Measurements from ENCODE around the gene GLYR1.

Gene GLYR1

DNA sequence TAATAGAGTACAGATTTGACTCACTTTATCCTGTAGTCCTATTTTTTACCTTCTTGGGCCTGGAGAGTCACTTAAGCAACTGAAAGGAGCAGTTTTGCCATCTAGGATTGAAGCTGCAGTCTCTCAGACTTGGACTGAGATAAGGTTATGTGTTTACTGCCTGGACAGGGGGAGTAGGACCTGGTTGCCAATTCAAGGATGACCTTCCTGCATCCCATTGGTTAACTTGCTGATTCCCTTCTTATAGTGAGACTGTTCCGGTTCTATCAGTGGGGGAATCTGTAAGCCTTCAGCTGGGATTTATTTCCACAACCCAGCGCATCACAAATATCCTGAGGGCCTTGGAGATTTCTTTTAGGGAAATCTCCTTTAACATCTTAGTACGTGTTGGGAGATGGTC, 3.1 kb upstream of the GLYR1 start:
- no peak for DNase-seq (ENCODE audit: low read depth, low spot score)

DNA sequence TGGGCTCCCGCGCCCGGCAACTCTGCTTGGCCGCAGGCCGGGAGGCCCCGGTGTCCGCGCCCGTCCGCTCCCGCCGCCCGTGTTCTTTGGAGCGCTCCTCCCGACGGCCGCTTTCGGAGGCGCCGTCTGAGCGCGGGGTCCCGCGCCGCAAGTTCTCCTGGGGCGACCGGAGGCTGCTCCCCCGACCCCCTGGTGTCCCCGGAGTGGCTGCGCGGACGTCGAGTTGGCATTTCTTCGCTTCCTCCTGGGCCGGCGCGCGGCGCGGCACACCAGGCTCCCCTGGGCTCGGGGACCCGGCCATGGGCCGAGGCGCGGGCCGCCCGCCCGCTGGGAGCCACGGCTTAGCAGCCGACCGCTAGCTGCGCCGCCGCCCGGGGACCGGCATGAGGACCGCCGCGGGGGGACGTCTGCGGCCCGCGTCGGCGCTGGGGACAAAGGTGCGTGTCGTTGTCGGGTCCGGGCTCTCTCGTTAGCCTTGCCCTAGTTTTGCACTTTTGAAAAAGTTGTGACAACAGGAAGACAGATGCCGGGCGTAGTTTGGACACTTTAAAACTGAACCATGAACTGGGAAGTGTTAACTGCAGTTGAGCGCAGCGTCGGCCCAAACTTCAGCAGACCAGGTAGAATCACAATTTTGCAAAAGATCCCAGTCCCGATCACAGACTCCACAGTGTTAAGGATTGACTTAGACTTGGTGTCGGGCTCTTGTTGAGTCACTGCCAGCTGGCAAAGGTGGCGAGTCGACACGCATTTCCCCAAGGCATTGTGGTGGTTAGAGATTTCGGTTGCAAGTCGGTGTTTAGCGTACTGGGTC, 893 bp upstream of the GLYR1 start:
- DNase-seq (ENCODE audit: low read depth, low spot score): no peak

DNA sequence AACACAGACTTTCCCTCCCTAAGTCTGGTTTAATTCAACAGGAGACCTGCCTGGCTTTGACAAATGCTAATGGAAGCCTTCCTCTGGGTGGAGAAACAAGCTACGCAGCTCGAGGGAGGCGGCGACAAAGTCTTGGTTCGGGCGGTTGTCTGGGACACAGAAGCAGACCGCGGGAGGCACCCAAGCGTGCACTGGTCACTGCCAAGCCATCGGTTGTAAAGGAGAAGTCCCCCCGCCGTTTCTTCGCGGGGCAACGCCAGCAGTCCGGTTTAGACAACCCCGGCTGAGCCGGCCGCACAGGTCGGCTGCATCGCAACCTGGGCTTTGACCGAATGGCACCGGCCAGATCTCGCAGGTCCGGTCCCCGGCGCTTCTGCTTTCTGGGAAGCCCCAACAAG, 586 bp downstream of the GLYR1 start:
- no peak for DNase-seq (ENCODE audit: low read depth, low spot score)

DNA sequence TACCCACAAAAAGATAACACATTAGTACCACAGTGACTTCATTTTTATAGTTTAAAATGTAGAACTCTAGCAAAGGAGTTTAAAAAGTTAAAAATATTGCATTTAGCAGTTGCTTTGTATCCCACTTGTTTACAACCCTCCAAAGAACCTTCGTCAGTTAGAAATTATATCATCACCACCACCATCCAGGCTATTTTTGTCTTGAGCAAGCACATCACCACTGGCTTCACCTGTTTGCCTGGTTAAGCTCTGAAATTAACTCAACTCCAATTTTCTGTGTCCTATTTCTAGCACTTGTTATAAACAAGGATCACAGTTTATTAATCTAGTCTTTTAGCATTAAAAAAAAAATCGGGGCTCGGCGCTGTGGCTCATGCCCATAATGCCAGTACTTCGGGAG, 6.1 kb downstream of the GLYR1 start:
- no peak for DNase-seq (ENCODE audit: low read depth, low spot score)

DNA sequence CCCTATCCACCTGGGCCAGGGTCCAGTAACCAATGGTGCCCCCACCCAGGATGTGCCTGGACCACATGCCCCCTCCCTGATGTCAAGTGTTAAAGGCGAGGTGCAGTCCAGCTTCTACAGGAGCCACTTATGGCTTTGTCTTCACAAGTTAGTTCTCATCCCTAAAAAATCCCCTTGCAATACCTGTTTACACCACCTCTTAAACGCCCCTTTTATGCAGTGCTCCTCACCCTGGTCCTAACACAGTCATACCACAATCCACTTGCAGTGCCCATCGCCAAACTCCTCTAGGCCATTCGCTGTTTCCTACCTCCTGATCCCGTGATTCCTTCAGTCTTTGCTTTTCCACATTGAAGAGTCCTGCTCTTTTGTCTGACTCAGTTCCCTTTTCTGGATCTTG, 7.1 kb downstream of the GLYR1 start:
- no peak for DNase-seq (ENCODE audit: low read depth, low spot score)

DNA sequence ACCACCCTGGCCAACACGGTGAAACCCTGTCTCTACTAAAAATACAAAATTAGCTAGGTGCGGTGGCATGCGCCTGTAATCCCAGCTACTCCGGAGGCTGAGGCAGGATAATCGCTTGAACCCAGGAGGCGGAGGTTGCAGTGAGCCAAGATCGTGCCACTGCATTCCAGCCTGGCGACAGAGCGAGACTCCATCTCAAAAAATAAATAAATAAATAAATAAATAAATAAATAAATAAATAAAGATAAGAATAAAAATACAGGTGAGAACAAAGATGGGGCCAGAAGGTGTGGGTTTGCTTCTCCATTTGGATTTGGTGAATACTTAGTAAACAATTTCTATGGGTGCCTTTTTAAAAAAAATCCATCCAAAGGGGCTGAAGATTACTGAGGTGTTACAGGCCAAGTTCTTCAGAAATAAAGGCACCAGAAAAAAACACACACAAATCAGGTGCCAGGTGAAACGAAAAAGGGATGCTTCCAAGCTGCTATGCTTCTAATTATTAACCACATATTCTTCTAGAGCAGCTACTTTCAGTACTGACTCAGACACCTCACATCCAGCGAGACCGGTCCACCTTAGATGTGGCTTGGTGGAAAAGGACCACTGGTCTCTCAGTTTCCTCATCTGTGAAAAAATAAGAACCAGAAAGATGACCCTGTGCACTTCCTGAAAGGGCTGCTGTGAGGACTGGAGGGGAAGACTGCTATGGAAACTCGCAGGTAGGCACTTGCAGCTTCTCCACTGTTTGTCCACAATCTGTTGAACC, 9.2 kb downstream of the GLYR1 start:
- DNase-seq (ENCODE audit: low read depth, low spot score): no peak

DNA sequence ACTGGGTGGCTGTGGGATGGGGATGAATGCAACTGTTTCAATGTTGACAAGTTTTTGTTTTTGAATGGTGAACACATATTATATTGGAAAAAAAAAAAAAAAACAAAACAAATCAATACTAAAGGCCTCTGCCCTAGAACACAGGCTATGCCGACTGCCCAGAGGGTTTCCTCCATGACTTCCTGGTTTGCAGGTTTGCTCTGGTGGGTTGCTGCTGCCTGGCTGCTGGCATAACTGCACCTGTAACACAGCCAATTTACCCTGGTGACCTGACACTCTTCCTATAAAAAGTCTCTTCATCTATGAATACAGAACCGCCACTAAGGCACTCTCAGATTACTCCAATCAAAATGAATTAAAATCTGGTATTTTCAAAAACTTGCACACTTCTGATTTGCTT, 10.4 kb downstream of the GLYR1 start:
- DNase-seq (ENCODE audit: low read depth, low spot score): no peak

DNA sequence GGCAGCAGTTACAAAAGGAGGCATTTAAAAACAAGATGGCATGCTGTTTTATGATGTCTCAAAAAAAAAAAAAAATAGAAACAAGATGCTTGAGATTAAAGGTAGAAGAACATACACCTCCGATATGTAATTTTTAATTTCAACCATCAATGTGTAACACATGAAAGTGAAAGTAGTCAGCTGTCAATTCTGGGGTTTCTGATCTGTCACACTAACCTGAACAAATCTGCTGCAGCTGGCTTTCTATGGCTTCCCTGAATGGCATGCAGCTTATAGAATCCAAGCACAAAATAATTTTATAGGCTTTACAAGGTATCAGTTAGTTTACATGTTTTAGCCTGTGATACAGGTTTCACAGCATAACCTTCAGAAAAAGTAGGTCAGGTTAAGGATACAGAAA, 13.5 kb downstream of the GLYR1 start:
- no peak for DNase-seq (ENCODE audit: low read depth, low spot score)

DNA sequence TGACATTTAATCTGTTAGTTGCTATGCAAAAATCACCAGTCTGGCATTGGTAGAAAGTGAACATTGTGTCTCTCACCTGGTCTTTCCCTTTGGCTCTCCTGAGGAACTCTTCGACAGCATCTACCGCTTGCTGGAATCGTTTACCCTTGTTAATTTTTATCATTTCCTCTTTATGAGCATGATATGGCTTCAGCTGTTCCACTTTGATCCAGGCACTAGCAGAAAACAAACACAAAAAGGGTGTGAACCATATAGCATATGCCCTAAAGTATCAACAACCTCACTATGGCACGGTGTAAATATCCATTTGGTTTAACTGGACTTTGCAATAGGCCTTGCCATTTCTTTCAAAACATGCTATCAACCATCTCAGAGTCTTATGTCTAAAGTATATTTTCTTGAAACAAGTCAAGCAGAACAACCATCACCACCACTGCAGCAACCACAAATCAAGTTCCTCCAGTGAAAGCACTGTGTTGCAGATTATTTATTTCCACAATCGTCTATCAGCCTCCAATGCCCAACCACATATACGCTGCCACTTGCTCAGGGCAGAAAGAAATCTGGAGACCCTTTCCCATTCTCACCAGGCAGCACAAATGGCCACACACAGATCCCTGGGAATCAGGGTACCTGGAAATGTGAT, 14.3 kb downstream of the GLYR1 start:
- DNase-seq (ENCODE audit: low read depth, low spot score): no peak

DNA sequence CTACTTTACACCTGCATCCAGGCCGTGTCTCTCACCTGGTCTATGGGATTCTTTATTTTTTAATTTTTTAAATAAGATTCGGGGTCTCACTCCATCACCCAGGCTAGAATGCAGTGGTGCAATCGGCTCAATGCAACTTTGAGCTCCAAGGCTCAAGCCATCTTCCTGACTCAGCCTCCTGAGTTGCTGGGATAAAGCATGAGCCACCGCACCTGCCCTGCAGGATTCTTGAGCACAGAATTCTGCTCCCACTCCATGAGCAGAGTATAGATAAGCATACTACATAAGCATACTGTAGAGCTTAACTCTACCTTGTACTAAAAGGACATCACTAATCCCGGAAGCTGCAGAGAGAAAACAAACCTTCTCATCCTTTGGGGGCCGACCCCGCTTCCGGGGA, 15.5 kb downstream of the GLYR1 start:
- DNase-seq (ENCODE audit: low read depth, low spot score): no peak

DNA sequence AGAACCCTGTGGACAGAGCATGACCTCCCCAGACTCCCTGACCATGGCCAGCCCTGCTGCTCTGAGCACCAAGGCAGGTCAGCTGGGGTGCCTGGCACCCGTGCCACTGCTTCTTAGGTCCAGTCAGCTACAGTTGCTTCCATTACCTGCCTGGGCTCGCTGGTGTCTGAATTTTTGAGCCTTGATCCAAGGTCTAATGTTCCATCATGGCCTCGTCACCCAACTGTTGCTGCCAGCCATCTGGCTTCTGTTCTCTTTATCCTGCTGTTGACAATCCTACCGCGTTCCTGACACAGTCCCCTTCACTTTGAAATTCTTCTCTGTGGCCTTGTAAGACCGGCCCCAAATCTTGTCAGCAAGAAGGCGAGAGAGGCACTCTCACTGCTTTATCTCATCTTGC, 16.7 kb downstream of the GLYR1 start:
- DNase-seq (ENCODE audit: low read depth, low spot score): no peak

DNA sequence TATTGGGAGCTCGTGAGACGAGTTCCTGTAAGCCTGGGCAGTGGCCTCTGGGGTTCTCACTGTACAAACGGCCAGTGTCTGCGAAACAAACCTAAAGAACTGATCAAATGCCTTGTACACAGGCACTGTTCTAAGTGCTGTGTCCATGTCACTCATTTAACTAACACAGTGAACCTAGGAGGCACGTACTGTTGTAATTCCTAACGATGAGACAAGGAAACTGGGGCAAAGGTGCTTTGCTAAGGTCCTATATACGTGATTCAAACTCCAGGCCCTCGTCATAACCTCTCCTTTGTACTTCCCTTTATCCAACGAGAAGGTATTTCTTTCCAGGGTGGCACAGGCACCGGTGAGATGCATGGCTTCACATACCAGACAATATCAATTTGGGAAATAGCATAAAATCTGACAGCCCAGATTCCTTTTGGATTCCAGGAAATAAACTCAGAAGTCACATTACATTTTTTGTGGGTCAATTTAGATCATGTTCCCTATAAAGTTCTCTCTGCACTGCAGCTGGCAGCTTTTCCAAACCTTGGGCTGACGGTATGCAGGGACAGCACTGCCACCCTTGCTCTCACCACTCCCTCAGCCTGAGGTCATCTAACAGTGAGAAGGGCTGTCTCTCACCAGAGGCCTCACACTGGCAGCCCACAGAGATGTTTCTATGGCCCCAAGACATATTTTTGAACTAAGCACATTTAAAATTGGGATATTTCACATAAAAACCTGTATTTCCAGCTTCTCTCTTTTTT, 18.3 kb downstream of the GLYR1 start:
- DNase-seq (ENCODE audit: low read depth, low spot score): no peak

DNA sequence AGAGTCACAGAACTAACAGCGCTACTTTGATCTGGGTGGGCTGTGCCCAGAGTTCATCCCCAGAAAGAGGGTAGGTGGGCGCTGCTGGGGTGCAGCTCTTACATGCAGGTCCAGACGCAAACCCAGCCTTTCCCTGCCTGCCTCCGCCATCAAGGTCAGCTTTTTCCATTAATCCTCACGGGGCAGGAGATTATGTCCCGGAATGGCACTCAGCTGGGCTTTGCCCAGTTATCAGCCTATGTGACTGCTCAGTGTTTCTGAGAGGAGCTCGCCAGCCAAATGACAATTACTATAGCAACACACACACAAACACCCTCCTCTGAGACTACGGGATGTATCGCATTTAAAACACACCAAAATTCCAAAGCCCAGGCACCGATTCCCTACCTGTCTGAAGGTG, 20.1 kb downstream of the GLYR1 start:
- DNase-seq (ENCODE audit: low read depth, low spot score): no peak

DNA sequence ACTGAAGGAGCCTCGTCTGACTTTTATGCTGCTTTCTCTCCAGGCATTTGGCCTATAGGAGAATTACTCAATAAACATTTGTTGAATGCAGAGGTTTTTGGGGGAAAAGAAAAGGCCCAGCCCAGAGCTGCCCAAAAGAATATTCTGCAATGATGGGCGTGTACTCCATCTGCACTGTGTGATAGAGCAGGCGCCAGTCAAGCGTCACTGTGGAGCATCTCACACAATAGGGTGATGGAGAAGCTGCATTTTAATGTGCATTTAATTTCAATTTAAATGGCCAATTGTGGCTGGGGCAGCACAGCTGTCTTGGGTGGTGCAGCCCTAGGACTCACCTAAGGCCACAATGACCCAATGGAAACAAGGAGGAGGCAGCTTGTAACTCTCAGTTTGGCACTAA, 20.6 kb downstream of the GLYR1 start:
- no peak for DNase-seq (ENCODE audit: low read depth, low spot score)

DNA sequence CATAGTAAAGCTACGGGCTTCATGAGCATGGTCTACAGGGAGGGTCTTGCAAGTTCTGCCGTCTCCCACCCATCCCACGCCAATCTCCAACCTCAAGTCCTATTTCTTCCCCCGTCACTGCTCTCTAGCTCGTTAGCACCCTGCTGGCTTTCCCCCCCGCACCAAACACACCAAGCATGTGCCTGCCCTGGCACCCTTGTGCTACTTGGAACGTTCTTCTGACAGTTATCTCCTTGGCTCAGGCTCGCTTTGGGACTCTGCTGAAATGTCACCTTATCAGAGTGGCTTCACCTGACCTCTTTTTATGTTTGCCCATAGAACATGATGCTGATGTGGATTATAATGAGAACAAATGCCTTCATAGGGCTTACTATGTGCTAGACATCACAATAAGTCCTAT, 21.9 kb downstream of the GLYR1 start:
- no peak for DNase-seq (ENCODE audit: low read depth, low spot score)

DNA sequence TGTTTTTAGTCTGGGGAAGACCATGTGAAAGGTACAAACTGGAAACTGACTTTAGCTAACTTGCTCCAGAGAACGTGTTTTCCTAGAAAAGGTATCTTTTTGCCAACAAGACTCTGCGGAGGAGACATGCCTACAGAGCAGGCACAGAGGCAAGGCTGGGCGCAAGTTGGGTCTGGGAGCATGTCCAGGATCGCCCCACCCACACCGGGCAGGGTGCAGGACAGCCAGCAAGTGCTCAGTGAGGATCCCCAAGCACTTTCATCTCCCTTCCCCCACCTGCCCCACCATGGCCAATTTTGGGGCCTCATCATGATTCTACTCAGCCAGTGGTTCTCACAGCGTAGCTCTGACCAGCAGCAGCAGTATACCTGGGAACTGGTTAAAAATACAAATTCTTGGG, 26.4 kb downstream of the GLYR1 start:
- DNase-seq (ENCODE audit: low read depth, low spot score): no peak

DNA sequence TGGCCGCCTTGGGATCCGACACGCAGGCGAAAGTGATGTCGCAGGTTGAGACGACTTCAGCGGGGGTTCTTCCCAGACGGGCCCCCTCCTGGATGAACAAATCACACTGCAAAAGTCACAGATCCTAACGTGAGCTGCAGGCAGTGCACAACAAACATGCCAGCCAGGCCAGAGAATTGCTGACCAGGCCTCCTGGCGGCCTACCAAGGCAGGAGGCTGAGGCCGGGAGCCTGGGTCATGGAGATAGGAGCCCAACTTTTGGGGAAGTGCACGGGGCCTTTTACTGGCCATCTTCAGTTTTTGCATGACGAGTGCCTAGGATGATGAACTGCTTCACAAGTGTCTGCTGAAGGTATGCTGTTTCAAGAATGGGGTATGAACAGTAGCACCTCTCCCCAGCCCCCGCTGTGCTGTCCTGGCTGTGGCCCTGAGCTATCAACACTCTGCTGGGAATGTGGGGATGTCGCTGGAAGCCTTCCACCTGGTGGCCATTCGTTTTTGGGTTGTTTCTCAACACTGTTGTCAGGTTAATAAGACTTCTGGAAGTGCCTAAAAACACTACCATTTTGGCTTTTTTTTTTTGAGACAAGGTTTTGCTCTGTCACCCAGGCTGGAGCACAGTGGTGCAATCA, 32.4 kb downstream of the GLYR1 start:
- no peak for DNase-seq (ENCODE audit: low read depth, low spot score)

DNA sequence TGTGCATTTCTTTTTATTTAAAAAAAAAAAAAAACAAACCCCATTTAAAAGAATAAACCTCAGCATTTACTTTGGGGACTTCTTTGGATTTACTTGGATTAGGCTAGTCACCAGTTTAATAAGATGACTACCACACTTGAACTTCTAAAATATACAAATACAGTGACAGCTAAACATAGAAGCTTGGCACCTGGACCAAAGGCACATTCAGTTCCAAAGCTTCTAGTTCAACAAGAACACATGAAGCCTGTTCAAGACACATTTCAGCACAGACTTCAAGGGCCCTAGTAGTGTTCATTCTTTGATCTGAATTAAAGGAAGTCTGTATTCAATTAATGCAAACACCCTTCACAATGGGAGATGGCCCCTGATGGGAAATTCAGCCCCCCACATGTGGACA, 33.0 kb downstream of the GLYR1 start:
- DNase-seq (ENCODE audit: low read depth, low spot score): no peak

DNA sequence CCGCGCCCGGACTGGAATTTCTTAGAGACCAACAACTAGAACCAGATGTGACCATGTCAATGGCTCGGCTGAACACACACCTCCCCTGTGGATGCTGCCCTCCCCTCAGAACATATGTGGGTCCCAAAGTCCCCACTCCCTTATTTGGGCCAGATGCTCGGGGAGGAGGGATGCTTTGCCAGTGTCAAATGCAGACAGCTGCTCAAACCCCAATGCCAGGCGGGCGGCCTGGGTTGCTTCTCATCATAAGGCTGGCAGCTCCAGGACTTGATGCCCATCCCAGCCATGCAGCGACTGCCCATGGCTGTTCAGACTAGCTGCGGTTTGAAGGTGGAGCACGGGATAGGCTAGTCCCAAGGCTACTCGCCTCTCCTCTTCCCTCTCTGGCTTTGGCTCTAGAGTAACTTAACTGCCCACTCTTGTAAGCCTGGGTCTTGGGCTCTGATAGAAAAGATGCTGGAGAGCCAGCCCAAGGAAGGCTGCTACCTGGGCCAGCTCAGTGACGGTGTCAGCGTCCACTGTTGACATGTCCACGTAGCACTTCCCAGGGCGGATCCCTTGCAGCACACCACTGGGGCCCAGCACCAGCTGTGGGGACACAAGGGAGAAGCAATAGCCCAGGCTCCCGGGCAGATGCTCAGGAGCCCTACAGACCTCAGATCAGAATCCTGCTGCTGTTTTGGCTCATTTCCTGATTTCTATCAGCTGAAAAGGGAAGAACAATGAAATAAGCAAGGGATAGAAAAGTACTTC, 33.7 kb downstream of the GLYR1 start:
- DNase-seq (ENCODE audit: low read depth, low spot score): no peak

DNA sequence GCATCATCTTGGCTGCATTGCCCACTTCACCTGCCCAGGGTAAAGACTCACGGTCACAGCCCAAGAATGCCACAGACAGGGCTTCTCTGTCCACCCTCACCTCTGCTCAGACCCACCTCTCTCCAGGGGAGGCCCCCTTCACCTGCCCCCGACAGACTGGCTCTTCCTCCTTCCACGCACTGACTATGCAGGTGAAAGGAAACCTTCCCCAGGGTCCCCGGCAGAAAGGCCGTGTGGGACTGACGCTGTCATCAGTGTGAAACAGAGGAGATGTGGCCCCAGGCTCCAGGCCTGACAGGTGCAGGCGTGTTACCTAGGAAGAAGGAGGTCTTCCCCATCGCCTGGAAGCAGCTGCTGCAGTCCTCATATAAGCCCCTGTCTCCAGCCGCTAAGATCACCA, 35.3 kb downstream of the GLYR1 start:
- DNase-seq (ENCODE audit: low read depth, low spot score): no peak

DNA sequence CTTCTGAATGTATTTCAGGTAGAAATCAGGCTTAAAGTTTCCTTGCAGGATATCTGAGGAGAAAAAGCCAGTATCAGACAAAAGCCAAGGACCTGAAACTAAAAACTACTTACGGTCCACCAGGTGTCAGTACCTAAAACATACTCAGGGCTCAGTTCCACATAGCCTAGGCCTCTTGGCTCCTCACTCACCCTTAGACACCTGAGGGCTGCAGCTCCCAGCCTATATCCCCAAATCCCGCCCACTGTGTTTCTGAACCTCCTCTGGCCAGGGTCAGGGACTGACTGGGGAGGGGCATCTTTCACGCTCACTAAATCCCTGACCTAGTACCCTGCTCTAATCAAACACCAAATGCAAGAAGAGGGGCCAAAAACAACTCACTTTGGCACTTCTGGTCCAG, 35.8 kb downstream of the GLYR1 start:
- no peak for DNase-seq (ENCODE audit: low read depth, low spot score)
